GM12891 (cell line): ENCODE measurements around the gene NSUN6.

Experiments used
- PAX5 ChIP-seq: IDR thresholded peaks from 2 replicates; pipeline ENCODE4 v1.6.1; 2011; ENCODE audit warnings: low read length, moderate library complexity, mild to moderate bottlenecking; ENCODE audit not compliant: insufficient read depth, severe bottlenecking
- POLR2A ChIP-seq: IDR thresholded peaks from 2 replicates; pipeline ENCODE4 v1.6.1; 2011; ENCODE audit warnings: low read depth, low read length, control low read depth

DNA sequence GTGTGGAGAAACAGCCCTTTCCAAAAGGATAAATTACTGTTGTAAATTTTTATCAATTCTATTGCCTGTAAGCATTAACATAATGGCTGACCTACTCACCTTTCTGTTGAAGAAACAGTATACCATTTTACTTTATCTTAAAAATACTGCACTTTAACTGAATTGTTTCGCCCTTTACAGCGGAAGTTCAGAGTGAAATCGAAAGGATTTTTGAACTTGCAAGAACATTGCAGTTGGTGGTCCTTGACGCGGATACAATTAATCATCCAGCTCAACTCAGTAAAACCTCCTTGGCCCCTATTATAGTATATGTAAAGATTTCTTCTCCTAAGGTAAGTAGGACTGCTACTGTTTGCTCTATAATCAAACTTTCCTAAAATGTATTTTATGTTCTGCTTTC, 117.5 kb downstream of the NSUN6 start:
- TF ChIP-seq POLR2A (no peak), PAX5 (no peak)
